Lower leg skin (tissue), 3 donors: ENCODE measurements around the gene BUD13.

Experiments
- POLR2A ChIP-seq, 2 donors: fragments of 450-650 bp; IDR thresholded peaks; one replicate each; pipeline ENCODE4 v1.6.1; 2016 to 2017; ENCODE audit warnings: antibody characterized with exemption in 2 of 2, mild to moderate bottlenecking in 1 of 2, moderate library complexity in 1 of 2
- TF ChIP-seq, protein P1 (sequence below), 3 donors: fragments of 450-650 bp; IDR thresholded peaks; one replicate each; pipeline ENCODE4 v1.5.1; 2016; ENCODE audit warnings: antibody characterized with exemption in 3 of 3, mild to moderate bottlenecking in 3 of 3, moderate library complexity in 2 of 3

DNA sequence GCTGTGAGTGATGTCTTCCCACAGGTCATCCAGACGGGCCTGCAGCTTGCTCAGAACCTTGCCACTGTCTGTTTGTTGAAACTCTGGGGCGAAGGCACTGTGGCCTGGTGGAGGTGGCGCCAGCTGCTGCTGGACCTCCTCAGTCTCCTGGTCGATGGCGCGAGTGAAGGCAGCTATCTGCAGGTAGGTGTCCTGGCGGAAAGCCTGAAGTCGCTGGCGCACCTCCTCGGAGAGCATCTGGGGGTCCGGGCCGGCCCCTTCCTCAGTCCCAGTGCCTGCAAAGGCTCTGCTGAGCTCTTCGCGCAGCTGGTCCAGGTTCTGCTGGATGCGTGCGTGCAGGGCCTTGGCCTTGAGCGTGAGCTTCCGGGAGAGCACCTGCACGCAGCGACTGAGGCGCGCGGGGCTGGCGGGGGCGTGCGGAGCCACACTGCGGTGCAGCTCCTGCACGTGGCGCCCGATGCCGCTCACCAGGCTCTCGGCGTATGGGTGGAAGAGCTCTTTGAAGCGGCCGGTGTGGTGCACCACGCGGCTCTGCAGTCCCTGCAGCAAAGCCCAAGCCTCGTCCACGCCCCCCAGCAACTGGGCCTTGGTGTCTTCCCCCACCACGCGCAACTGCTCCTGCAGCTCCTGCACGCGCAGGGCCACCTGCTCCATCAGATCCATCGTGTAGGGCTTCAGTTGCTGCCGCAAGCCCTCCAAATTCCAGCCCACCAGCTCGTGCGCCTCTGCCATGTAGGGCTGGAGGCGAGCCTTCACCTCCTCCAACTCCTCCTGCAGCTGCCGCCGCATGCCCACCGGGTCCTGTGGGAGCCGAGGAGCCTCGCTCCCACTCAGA is 17.6 kb upstream of the BUD13 start:
- no peak for TF ChIP-seq POLR2A (IDR thresholded peaks at IDR 0.05)
- TF ChIP-seq, protein P1, sequence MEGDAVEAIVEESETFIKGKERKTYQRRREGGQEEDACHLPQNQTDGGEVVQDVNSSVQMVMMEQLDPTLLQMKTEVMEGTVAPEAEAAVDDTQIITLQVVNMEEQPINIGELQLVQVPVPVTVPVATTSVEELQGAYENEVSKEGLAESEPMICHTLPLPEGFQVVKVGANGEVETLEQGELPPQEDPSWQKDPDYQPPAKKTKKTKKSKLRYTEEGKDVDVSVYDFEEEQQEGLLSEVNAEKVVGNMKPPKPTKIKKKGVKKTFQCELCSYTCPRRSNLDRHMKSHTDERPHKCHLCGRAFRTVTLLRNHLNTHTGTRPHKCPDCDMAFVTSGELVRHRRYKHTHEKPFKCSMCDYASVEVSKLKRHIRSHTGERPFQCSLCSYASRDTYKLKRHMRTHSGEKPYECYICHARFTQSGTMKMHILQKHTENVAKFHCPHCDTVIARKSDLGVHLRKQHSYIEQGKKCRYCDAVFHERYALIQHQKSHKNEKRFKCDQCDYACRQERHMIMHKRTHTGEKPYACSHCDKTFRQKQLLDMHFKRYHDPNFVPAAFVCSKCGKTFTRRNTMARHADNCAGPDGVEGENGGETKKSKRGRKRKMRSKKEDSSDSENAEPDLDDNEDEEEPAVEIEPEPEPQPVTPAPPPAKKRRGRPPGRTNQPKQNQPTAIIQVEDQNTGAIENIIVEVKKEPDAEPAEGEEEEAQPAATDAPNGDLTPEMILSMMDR (IDR thresholded peaks at IDR 0.05), result no peak
